Hematopoietic multipotent progenitor cell treated with erythropoietin and hydrocortisone succinate and interleukin-3 and kit ligand, for 8 days (in vitro differentiated cells): ENCODE results near the gene TFE3.

ENCODE experiments used
- DNase-seq: peaks from one replicate; pipeline ENCODE4 v3.0.0-alpha.2; 2015

The TFE3 gene, protein sequence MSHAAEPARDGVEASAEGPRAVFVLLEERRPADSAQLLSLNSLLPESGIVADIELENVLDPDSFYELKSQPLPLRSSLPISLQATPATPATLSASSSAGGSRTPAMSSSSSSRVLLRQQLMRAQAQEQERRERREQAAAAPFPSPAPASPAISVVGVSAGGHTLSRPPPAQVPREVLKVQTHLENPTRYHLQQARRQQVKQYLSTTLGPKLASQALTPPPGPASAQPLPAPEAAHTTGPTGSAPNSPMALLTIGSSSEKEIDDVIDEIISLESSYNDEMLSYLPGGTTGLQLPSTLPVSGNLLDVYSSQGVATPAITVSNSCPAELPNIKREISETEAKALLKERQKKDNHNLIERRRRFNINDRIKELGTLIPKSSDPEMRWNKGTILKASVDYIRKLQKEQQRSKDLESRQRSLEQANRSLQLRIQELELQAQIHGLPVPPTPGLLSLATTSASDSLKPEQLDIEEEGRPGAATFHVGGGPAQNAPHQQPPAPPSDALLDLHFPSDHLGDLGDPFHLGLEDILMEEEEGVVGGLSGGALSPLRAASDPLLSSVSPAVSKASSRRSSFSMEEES

DNA sequence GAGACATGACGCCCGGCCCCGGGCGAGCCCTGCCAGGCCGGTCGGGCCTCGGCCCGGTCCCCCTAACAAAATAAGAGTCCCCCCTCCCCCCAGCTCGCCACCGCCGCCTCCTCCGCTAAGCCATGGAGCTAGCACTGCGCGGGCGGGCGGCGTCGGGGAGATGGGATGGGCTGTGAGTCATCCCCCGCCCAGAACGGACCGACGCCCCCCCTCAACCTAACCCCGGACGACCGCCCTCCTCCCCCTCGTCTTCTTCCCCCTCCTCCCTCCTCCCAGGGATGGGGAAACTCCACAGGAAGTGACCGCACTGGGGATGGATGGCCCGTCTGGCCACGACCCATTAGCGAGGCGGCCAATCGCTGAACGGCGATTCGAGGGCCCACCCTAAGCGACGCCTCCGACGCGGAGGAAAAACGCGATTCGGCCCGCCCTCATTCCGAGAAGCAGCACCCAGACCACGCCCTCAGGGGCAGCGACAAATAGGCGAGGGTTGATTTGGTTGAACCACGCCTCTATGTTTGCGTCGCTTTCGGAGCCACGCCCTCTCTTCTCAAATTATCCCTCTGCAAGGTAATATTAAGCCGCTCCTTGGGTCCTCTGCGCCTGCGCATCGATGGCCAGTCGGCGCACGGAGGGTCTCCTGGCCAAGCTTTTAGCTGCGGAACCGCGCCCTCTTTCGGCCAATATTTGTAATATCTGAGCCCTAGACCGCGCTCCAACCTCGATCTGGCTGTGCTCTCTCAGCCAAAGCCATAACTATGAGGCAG lies at the start of gene TFE3:
TFE3 (minus strand) TSS at position 138 of the 767 bp plus-strand sequence; CDS start at position 7, 131 bp downstream.
- DNase-seq, result peak; percentile 99

DNA sequence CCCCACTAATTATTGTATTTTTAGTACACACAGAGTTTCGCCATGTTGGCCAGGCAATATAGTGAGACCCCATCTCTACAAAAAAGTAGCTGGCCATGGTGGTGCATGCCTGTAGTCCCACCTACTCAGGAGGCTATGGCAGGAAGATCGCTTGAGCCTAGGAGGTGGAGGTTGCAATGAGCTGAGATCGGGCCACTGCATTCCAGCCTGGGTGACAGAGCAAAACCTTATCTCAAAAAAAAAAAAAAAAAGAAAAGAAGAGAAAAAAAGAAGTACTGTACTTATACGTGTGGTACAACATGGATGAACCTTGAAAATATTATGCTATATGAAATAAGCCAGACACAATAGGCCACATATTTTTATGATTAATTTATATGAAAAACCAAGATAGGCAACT lies 46.4 kb upstream of the TFE3 start:
- peak; percentile 19 for DNase-seq

DNA sequence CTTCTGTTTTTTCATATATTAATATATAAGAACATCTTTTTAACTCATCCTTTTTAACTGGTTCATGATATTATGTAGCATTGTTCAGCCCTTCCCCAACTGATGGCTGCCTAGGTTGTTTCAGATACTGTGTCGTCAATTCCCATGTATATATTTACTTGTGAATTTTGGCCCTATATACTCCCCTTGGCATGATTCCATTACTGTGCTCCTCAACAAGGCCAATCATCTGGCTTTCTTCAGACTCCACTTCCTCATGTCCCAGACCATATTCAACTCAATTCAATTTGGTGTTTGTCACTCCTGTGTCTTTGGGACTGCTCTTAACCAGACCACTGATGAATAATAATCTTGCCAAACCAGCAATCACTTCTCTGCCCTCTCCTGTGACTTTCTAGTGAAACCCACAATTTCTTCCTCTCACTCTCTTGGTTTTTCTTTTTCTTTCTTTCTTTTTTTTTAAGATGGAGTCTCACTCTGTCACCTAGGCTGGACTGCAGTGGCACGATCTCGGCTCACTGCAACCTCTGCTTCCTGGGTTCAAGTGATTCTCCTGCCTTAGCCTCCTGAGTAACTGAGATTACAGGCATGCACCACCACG lies 39.2 kb upstream of the TFE3 start:
- no peak for DNase-seq

DNA sequence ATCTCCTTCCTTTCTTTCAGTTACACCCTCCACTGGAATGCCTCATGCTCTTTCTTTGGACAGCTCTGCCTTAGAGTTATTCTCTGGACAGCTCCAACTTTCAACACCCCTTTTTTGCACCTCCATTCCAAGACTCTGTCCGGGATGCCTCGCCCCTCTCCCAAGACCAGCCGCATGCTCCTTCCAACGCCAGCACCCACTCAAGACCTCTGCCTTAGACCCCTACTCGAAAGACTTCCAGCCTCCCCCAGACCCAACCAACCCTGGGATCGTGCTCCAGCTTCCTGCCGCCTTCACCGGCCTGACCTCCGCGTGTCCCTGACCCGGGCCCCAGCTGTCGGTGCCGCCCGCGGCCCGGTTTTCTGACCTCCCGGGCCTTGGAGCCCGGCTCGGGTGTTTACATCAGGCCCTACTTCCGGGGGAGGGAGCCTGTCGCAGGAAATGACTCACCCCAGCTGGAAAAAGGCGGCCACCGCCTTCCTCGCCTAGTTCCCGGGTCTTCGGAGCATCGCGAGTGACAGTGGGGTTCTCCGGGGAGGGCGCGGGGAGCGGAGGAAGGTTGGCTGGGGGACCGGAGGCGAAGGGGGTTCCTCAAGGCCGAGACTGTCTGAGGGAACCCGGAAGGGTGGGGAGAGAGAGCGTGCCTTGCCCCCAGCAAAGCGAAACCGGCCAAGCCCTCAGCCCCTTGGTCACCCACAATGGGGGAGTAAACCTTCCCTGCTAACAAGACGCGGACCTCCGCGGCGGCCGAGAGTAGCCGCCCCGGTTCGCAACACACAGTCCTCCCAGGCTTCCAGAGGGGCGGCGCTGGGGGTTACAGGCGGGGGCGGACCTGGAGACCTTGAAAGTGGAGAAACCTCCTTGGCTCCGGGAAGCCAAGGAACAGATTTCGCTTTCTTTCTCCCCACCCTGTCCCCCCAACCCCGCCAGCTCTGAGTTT lies 36.6 kb upstream of the TFE3 start, which contains the start of gene WDR45:
WDR45 (minus strand) TSS at position 399 of the 940 bp plus-strand sequence. CDS start 1,792 bp downstream, outside the sequence.
- peak; percentile 70 for DNase-seq

DNA sequence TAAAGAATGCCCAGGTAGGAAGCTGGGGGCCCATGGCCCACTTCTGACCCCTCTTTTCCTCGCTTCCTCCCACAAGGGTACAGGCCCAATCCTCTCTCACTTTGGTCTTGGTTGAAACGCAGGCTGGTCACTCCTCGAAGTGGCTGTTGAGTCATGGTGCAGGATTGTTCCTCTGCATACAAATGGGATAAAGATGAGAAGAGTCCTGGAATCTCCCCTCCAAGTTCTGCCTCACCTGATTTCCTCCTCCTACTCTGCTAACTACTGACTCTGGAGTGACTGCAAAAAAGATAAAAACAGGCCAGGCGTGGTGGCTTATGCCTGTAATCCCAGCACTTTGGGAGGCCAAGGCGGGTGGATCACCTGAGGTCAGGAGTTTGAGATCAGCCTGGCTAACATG lies 34.8 kb upstream of the TFE3 start:
- no peak for DNase-seq

DNA sequence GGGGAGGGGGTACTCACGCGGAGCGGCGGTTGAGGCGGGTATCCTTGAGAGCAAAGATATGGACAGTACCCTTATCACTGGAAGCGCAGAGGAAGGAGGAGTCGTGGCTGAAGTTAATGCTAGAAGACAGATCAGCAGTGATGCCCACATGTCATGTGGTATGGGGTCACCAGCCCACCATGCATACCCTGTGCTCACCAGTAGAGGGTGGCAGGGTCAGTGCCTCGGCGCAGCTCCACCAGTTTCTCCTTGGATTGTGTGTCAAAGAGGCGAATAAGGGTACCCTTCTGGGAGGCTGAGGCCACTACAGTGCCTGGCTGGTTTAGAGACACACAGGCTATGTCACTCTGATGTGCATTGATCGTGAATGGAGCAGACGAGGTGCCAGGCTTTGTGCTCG lies 32.2 kb upstream of the TFE3 start:
- DNase-seq, result peak; percentile 45

DNA sequence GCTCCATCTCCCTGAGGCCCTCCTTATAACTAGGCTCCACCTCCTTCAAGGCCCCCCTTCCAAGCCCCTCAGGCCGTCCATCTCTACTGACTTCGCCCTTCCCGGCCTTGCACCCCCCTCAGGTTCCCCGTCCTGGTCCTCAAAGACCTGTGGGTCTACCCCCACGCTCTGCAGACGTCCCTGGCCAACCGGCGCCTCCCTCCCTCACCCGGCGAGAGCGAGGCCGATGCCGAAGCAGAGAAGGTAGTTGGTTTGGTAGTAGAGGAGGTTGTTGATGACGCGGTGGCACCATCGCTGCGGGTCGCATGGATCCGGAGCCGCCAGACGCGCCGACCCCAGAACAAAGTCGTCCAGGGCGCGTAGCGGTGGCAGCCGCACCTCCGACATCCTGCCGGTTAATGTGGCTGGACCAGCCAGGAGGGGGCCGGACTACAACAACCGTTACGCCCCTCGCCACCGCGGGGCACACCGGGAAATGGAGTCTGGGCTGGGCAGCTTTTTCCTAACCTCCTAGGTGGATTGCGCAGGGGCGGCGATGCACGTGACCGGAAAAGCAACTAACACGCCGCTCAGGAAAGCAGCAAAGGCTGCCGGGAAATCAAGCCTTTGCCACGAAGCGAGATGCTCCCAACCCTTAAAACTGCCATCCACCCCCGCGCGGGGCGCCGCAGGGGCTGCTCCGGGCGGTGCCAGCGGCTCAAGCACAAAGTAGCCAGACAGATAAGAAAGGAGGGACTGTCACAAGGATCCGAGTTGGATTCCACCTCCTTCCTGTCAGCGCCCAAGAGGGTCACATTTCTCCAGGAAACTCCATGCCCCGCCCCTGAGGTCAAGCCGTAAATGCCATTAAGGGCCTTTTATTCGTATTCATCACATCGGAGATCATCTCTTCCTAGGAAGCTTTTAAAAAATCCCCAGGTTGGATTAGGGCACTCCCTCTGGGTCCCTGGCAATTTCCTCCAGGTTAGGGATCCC lies 30.7 kb upstream of the TFE3 start, which contains the start of gene PRAF2:
PRAF2 (minus strand) TSS at position 402 of the 975 bp plus-strand sequence; CDS start at position 387, 15 bp downstream.
- DNase-seq, result peak; percentile 93

DNA sequence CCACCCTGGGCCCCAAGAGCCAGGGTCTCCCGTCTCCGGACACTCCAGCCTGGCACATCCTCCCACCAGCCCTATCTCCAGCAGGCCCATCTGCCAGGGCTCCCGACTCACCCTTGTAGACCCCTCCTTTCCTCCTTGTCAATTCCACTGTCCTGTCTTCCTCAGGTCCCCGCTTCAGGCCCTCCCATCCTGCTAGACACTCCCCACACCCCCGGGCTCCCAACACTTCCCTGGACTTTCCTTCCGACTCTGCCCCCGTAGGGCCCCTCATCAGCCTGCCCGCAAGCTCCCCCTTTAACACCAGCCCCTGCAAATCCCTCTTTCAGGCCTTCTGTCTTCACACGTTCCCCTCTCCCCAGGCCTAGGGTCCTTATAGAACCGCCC lies 29.5 kb upstream of the TFE3 start:
- DNase-seq, result no peak

DNA sequence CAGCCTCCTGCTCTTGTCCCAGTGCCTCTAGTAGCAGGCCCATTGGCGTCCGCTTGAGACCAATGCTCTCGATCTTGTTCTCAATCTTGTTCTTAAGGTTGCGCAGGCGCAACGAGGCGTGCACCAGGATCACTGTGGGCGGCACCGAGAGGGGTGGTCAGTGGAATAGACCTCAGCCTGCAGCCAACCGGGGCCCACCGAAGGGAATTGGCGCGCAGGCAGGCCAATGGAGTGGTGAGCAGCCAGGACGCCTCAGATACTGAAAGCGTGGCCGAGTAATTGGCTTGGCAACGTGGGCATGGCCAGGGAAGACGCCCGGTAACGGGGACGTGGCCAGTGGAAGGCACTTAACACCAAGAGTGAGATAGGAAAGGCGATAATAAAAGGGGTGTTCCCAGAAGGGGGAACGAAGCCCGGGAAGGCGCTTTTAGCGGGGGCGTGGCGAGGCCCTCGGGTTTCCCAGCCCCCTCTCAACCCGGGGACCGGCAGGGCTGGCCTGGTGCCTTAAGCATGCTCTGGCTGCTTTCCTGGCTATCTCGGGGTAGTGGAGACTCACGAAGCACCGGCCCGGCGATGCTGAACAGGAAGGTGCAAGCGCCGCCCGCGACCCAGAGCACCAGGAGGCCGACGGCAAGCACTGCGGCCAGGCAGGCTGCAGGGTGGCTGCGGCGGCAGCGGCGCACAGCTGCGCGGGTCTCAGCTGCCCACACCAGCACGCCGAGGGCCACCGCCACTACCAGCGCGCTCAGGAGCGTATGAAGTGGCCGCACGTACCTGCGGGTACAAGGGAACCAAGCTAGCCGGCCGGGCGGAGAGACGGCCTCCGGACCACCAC lies 28.9 kb upstream of the TFE3 start:
- DNase-seq, result peak; percentile 38

DNA sequence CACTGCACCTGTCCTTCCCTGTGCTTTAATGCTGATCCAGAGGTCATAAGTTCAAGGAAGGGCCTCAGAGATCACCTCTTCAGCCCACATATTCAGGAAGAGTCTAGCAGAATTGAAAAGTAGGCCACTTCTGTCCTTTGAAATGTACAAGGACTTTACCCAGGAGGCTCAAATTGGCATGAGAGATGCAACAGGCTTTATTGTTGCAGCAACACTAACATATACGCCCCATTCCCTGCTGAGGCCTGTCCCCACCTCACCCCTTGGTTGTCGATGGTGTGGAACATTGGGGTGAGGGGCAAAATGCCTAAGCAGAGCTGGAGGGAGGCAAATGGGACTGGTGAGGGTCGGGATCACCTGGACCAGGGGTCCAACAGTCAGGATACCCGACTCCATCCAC lies 27.8 kb upstream of the TFE3 start:
- no peak for DNase-seq

DNA sequence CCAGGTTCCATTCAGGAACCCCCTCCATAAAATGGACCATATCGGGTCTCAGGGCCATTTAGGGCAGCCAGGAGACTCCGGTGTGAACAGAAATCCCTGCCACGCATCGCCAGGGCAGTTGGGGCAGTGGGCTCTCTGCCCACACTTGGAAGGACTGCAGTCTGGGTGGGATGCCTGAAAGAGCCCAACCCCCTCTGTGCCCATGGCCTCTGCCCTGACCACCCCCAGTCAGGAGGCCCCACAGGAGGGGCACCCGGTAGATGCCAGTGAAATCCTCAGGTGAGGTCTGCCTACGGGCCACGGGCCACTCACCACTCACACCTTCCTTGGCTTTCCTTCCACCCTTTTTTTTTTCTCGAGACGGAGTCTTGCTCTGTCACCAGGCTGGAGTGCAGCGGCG lies 25.9 kb upstream of the TFE3 start:
- DNase-seq, result no peak

DNA sequence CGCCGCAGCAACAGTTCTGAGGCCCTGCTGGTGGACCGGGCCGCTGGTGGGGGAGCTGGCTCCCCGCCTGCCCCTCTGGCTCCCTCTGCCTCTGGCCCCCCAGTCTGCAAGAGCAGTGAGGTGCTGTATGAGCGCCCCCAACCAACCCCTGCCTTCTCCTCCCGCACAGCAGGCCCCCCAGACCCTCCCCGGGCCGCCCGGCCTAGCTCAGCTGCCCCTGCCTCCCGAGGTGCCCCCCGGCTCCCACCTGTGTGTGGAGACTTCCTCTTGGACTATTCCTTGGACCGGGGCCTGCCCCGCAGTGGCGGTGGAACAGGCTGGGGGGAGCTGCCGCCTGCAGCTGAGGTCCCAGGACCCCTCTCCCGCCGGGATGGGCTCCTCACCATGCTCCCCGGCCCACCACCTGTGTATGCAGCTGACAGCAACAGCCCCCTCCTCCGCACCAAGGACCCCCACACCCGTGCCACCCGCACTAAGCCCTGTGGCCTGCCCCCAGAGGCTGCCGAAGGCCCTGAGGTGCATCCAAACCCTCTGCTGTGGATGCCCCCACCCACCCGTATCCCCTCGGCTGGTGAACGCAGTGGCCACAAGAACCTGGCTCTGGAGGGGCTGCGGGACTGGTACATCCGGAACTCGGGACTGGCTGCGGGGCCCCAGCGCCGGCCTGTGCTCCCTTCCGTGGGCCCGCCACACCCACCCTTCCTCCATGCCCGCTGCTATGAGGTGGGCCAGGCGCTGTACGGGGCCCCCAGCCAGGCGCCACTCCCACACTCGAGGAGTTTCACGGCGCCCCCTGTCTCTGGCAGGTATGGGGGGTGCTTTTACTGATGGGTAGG lies 24.3 kb upstream of the TFE3 start:
- DNase-seq, result no peak

DNA sequence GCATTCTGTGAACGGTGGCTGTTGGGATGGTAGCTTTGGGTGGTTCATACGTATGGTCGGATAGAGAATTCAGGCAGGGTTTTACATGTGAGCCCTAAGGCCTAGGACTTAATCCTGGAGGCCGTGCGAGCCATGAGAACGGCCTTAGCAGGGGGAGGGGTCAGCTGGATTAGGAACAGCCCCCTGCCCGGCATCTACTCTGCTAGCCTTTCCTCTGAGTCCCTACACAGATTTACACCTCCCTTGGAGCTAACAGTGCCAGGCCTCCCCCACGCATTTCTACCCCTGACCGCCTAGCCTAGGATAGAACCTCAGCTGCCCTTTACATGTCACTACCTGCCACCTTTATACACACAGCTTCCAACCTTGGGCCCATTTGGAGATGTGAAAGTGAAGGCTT lies 23.5 kb upstream of the TFE3 start:
- no peak for DNase-seq

DNA sequence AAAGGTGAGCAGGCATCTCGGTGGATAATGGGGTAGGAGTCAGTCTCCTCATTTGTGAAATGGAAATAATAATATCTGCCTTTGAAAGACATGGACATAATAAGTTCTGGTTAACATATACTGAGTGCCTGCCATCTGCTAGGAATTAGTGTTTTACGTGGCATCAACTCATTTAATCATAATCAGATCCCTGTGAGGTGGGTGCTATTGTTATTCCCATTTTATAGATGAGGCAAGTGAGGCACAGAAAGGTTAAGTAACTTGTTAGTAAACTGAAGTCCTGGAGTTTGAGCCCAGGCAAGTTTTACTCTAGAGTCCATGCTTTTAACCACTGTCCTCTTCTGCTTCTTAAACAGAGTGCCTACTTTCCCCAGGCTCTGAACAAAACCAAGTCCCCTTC lies 23.1 kb upstream of the TFE3 start:
- DNase-seq, result no peak

DNA sequence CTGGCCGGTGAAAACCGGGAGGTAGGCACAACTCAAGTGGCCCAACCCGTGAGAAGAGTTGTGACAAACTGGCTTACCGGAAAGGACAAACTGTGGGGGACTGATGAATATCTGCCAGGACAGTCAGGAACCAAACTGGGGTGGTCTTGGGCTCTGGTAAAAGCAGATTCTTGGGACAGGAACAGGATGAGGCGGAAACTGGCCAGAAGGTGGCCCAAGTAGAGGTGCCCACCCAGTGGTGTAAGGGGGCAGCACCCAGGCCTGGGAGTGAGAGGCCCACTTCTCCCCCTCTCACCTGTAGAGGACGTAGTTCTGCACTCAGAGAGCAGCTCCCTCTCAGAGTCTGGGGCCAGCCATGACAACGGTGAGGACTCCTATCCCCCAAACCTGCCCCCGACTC lies 21.6 kb upstream of the TFE3 start:
- DNase-seq, result no peak

DNA sequence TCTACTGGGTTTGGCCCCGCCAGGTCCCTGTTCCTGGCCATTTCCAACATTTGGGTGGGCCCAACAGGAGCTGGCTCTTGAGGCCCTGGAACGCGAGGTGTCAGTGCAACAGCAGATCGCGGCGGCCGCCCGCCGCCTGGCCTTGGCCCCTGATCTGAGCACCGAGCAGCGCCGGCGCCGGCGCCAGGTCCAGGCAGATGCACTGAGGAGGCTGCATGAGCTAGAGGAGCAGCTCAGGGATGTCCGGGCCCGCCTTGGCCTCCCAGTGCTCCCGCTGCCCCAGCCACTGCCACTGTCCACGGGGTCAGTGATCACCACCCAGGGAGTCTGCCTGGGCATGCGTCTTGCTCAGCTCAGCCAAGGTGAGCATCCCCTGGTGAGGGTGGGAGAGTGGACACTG lies 21.1 kb upstream of the TFE3 start:
- DNase-seq, result no peak

DNA sequence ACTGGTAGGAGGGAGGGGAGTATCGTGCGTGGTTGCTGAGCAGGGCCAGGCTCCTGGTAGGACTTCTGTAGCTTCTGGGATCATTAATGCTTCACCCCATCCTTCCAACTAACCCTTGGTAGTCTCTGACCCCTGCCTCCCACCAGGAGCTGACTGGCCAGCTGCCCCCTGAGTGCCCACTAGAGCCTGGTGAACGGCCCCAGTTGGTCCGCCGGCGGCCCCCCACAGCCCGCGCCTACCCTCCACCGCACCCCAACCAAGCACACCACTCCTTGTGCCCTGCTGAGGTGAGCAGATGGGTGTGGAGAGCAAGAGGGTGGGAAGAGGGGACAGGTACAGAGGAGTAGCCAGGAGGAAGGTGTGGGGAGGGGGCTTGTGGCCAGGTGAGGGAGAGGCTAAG lies 20.6 kb upstream of the TFE3 start:
- no peak for DNase-seq

DNA sequence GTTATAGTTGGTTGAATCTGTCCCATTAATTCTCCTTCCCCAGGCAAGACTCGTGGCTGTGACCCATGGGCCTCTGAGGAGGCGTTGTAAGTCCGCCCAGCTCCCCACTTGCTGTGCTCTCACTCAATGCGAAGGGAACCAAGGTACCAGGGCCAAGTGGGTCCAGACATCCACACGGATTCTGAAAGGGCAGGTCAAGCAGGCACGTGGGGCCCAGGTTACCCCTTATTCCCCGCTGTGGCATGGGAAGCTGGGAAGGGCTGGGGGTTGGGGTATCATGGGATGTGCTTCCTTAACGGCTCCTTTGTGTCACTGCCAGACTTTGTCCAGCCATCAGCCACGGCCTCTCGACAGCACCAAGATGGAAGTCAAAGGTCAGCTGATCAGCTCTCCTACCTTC lies 18.8 kb upstream of the TFE3 start:
- DNase-seq, result no peak

DNA sequence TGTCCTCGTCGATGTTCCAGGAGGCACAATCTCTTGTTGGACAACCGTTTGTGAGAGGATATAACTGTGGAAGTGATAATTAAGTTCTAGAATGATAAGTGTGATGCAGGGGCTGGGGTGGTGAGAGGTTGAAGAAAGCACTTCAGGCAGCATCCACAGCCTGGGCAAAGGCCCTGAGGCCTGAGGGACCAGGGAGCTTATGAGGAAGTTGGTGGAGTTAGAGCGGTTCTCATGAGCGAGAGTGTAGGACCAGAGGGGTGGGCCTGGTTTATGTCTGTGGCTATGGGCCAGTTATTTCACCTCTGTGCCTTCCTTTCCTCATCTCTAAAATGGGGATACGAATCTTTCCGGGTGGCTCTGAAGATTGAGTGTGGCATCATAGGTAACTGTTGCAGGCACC lies 18.3 kb upstream of the TFE3 start:
- no peak for DNase-seq
